GM12878 (cell line): ENCODE results near the gene ARHGAP44. TPM values are rescaled to one million over a fixed set of nuclear protein-coding genes. Genes with fewer than 3 reads are reported as not detected.

Experiments
- CEBPB ChIP-seq, 2 experiments: fragments of 150-350 bp in 1 of 2; IDR thresholded peaks; 2 replicates each; pipeline ENCODE4 v1.6.1; 2012 to 2014; ENCODE audit warnings: low read depth in 2 of 2, low read length in 2 of 2, borderline replicate concordance in 1 of 2, inconsistent platforms in 1 of 2
- EZH2 ChIP-seq: IDR thresholded peaks from 2 replicates; pipeline ENCODE4 v1.6.1; 2012; ENCODE audit warnings: low read depth, mild to moderate bottlenecking, control low read depth, inconsistent platforms, low read length, borderline replicate concordance; ENCODE audit not compliant: control insufficient read depth
- HCFC1 ChIP-seq: fragments of 150-350 bp; IDR thresholded peaks from 2 replicates; pipeline ENCODE4 v1.6.1; 2014; ENCODE audit warnings: low read length
- IRF4 ChIP-seq: IDR thresholded peaks from 2 replicates; pipeline ENCODE4 v1.6.1; 2011; ENCODE audit warnings: low read depth, low read length
- KAT2A ChIP-seq: conservative IDR thresholded peaks from 2 replicates; pipeline ENCODE4 v1.6.1; 2011; ENCODE audit warnings: low read depth, low read length; ENCODE audit not compliant: control insufficient read depth
- NFXL1 ChIP-seq: fragments of 450-650 bp; IDR thresholded peaks from 2 replicates; pipeline ENCODE4 v1.6.1; 2017; ENCODE audit warnings: antibody characterized with exemption, mild to moderate bottlenecking, borderline replicate concordance
- NR2C2 ChIP-seq: IDR thresholded peaks from 2 replicates; pipeline ENCODE4 v1.6.1; 2011; ENCODE audit warnings: borderline replicate concordance, low read depth; ENCODE audit not compliant: control insufficient read depth, insufficient read length
- polyA plus RNA-seq, 11 experiments: library from polyadenylated mRNA; depleted of rRNA in 4 of 11; unstranded in 6 of 11; stranded (reverse) in 5 of 11; fragments of >200 nt; fragmentation: Nextera tagmentation in 4 of 11; fragmentation: Illumina TruSeq in 1 of 11; extraction: Ambion mirVana in 4 of 11; extraction: Trizol in 1 of 11; gene quantifications; 1 replicate in 1 of 11; 2 replicates in 10 of 11; pipeline versions ENCODE4 v1.2.1 to v1.2.3, GENCODE V29; 2011 to 2016; ENCODE audit warnings: inconsistent platforms in 2 of 11, missing spikeins in 2 of 11, low read depth in 1 of 11
- total RNA-seq, 4 experiments: library from RNA; depleted of rRNA in 3 of 4; stranded (reverse); fragments of >200 nt in 3 of 4; fragmentation: Illumina TruSeq in 1 of 4; extraction: Trizol in 1 of 4; gene quantifications; 2 replicates each; pipeline versions ENCODE4 v1.2.1 to v1.2.3, GENCODE V29; 2013 to 2021
- TF ChIP-seq, protein P1 (sequence below): fragments of 450-650 bp; formaldehyde crosslinking; IDR thresholded peaks from 2 replicates; pipeline ENCODE4 v1.4.0; 2020; ENCODE audit warnings: mild to moderate bottlenecking, moderate library complexity
- TF ChIP-seq, protein P2 (sequence below): fragments of 450-650 bp; IDR thresholded peaks from 2 replicates; pipeline ENCODE4 v1.6.1; 2016; ENCODE audit warnings: mild to moderate bottlenecking
- TF ChIP-seq, protein P3 (sequence below): fragments of 450-650 bp; IDR thresholded peaks from 2 replicates; pipeline ENCODE4 v1.6.1; 2017; ENCODE audit warnings: low read depth, mild to moderate bottlenecking, moderate library complexity
- TF ChIP-seq, protein P4 (sequence below): fragments of 450-650 bp; IDR thresholded peaks from 2 replicates; pipeline ENCODE4 v1.6.1; 2017; ENCODE audit warnings: mild to moderate bottlenecking, moderate library complexity
- TF ChIP-seq, protein P5 (sequence below): fragments of 450-650 bp; IDR thresholded peaks from 2 replicates; pipeline ENCODE4 v1.6.1; 2017; ENCODE audit warnings: mild to moderate bottlenecking

ARHGAP44 gene
- total and polyA plus RNA-seq, 10 of the 15 experiments (the other 5 are each of a cell fraction or from before 2014, with no cell fraction given), result 0.11 to 1.2 (median 0.48) TPM

DNA sequence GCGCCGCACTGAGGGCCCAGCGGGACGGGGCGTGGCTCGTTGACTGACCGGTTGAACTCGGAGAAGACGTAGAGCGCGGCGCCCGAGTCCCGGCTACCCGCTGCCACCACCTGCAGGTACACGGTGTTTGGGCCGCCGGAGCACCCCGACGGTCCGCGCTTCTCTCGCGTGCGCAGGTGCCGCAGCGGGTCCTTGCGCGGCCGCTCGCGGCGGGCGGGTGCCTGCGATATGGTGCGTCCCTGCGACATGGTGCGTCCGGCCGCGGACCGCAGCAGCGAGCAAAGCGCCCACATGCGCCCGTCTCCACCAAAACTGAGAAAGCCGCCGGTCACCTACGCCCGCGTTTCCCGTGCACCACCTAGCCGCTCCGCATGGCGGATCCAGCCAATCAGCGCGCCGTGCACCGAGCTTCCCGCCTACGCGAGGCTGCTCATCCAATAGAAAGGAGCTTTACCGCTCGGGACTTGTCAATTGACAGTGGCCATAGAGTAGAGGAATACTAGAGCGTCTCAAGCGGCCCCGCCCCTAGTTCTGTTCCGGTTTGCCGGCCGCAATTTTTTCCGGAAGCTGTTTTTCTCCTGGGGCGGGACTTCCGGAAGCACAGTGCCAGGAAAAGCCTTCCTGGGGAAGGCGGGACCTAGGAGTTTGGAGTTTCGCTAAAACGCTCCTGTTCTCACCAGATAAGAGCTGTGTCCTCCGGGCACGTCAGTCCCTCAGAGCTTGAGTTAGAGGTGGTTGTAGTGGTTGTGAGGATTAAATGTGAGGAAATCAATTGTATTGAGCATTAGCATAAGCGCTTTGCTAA lies 228.6 kb downstream of the ARHGAP44 start, which contains the start of gene ELAC2 (continued):
- TF ChIP-seq, protein P1, sequence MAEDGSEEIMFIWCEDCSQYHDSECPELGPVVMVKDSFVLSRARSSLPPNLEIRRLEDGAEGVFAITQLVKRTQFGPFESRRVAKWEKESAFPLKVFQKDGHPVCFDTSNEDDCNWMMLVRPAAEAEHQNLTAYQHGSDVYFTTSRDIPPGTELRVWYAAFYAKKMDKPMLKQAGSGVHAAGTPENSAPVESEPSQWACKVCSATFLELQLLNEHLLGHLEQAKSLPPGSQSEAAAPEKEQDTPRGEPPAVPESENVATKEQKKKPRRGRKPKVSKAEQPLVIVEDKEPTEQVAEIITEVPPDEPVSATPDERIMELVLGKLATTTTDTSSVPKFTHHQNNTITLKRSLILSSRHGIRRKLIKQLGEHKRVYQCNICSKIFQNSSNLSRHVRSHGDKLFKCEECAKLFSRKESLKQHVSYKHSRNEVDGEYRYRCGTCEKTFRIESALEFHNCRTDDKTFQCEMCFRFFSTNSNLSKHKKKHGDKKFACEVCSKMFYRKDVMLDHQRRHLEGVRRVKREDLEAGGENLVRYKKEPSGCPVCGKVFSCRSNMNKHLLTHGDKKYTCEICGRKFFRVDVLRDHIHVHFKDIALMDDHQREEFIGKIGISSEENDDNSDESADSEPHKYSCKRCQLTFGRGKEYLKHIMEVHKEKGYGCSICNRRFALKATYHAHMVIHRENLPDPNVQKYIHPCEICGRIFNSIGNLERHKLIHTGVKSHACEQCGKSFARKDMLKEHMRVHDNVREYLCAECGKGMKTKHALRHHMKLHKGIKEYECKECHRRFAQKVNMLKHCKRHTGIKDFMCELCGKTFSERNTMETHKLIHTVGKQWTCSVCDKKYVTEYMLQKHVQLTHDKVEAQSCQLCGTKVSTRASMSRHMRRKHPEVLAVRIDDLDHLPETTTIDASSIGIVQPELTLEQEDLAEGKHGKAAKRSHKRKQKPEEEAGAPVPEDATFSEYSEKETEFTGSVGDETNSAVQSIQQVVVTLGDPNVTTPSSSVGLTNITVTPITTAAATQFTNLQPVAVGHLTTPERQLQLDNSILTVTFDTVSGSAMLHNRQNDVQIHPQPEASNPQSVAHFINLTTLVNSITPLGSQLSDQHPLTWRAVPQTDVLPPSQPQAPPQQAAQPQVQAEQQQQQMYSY, result no peak
- TF ChIP-seq, protein P2, sequence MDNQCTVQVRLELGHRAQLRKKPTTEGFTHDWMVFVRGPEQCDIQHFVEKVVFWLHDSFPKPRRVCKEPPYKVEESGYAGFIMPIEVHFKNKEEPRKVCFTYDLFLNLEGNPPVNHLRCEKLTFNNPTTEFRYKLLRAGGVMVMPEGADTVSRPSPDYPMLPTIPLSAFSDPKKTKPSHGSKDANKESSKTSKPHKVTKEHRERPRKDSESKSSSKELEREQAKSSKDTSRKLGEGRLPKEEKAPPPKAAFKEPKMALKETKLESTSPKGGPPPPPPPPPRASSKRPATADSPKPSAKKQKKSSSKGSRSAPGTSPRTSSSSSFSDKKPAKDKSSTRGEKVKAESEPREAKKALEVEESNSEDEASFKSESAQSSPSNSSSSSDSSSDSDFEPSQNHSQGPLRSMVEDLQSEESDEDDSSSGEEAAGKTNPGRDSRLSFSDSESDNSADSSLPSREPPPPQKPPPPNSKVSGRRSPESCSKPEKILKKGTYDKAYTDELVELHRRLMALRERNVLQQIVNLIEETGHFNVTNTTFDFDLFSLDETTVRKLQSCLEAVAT, result peak; percentile 60; the same call in 1 of the 2 replicates
- TF ChIP-seq EZH2 (no peak), NR2C2 (no peak), NFXL1 (no peak), CEBPB (IDR thresholded peaks at IDR 0.05; ENCODE audit: borderline replicate concordance in 1 of 2, low read depth in 2 of 2, low read length in 2 of 2) (no peak), HCFC1 (peak; percentile 61), KAT2A (no peak), IRF4 (no peak)
- TF ChIP-seq, protein P3, sequence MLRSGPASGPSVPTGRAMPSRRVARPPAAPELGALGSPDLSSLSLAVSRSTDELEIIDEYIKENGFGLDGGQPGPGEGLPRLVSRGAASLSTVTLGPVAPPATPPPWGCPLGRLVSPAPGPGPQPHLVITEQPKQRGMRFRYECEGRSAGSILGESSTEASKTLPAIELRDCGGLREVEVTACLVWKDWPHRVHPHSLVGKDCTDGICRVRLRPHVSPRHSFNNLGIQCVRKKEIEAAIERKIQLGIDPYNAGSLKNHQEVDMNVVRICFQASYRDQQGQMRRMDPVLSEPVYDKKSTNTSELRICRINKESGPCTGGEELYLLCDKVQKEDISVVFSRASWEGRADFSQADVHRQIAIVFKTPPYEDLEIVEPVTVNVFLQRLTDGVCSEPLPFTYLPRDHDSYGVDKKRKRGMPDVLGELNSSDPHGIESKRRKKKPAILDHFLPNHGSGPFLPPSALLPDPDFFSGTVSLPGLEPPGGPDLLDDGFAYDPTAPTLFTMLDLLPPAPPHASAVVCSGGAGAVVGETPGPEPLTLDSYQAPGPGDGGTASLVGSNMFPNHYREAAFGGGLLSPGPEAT, result peak; percentile 65; the same call in 1 of the 2 replicates
- TF ChIP-seq, protein P4, sequence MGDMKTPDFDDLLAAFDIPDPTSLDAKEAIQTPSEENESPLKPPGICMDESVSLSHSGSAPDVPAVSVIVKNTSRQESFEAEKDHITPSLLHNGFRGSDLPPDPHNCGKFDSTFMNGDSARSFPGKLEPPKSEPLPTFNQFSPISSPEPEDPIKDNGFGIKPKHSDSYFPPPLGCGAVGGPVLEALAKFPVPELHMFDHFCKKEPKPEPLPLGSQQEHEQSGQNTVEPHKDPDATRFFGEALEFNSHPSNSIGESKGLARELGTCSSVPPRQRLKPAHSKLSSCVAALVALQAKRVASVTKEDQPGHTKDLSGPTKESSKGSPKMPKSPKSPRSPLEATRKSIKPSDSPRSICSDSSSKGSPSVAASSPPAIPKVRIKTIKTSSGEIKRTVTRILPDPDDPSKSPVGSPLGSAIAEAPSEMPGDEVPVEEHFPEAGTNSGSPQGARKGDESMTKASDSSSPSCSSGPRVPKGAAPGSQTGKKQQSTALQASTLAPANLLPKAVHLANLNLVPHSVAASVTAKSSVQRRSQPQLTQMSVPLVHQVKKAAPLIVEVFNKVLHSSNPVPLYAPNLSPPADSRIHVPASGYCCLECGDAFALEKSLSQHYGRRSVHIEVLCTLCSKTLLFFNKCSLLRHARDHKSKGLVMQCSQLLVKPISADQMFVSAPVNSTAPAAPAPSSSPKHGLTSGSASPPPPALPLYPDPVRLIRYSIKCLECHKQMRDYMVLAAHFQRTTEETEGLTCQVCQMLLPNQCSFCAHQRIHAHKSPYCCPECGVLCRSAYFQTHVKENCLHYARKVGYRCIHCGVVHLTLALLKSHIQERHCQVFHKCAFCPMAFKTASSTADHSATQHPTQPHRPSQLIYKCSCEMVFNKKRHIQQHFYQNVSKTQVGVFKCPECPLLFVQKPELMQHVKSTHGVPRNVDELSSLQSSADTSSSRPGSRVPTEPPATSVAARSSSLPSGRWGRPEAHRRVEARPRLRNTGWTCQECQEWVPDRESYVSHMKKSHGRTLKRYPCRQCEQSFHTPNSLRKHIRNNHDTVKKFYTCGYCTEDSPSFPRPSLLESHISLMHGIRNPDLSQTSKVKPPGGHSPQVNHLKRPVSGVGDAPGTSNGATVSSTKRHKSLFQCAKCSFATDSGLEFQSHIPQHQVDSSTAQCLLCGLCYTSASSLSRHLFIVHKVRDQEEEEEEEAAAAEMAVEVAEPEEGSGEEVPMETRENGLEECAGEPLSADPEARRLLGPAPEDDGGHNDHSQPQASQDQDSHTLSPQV, result no peak
- TF ChIP-seq, protein P5, sequence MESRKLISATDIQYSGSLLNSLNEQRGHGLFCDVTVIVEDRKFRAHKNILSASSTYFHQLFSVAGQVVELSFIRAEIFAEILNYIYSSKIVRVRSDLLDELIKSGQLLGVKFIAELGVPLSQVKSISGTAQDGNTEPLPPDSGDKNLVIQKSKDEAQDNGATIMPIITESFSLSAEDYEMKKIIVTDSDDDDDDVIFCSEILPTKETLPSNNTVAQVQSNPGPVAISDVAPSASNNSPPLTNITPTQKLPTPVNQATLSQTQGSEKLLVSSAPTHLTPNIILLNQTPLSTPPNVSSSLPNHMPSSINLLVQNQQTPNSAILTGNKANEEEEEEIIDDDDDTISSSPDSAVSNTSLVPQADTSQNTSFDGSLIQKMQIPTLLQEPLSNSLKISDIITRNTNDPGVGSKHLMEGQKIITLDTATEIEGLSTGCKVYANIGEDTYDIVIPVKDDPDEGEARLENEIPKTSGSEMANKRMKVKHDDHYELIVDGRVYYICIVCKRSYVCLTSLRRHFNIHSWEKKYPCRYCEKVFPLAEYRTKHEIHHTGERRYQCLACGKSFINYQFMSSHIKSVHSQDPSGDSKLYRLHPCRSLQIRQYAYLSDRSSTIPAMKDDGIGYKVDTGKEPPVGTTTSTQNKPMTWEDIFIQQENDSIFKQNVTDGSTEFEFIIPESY, result no peak
